ENCODE measurements around the gene NFIC. TPM values are rescaled to one million over a fixed set of nuclear protein-coding genes. Genes with fewer than 3 reads are reported as not detected.

Gene NFIC
- total and polyA plus RNA-seq, 2 of the 4 experiments (the other 2 are of a cell fraction) = 21.9 to 32.1 TPM

GRCh38 chr19:3366753-3367627 lies 607 bp downstream of the NFIC start:
- Histone ChIP-seq H3K23ac (ENCODE audit: low read depth, low read length) (peak overlapping the region; percentile 97), H2BK120ac (ENCODE audit: low read depth, low read length) (peak overlapping the region; percentile 78; the same call in 1 of the 2 replicates), H3K4ac (ENCODE audit: low read depth, low read length) (peak overlapping the region; percentile 96), H2AK9ac (replicated peaks; ENCODE audit: low read depth, low read length, poor library complexity) (peak overlapping the region; percentile 100), H3K9me1 (ENCODE audit: insufficient read depth, low read length) (0 out of 2 replicates have a peak, but pooled peaks cover under 1% of the 10 kb centered on the region), H3K27ac (ENCODE audit: insufficient read depth, low read length) (peak overlapping the region; percentile 97), H3K4me1 (ENCODE audit: control insufficient read depth, insufficient read depth, low read length) (peaks cover 34% of the 10 kb centered on the region), H2BK20ac (ENCODE audit: low read depth, low read length) (no peak overlapping the region), H4K91ac (ENCODE audit: insufficient read depth, low read depth, low read length) (peak overlapping the region; percentile 91), H3K9ac (ENCODE audit: low read depth, low read length) (peak overlapping the region; percentile 97), H3K36me3 (ENCODE audit: control insufficient read depth, insufficient read depth, low read length) (peaks cover 3% of the 10 kb centered on the region), H2AK5ac (ENCODE audit: low read depth, low read length) (peak overlapping the region; percentile 87), H3K56ac (ENCODE audit: extremely low read depth, insufficient read depth, low read length) (peak overlapping the region; percentile 82), H2BK5ac (ENCODE audit: low read depth, low read length, poor library complexity, severe bottlenecking) (peak overlapping the region; percentile 94), H4K8ac (ENCODE audit: low read depth in 2 of 2, low read length in 2 of 2) (peak overlapping the region; percentile 87 to 89), H2AFZ (replicated peaks; ENCODE audit: low read length, poor library complexity) (peak overlapping the region; percentile 68), H3K4me3 (ENCODE audit: insufficient read depth, low read depth, low read length) (peak overlapping the region; percentile 89), H3K18ac (ENCODE audit: low read depth, low read length) (peak overlapping the region; percentile 81; the same call in 1 of the 2 replicates), H3K14ac (replicated peaks; ENCODE audit: low read depth, low read length) (peak overlapping the region; percentile 95), H3K4me2 (ENCODE audit: low read depth, low read length) (peak overlapping the region; percentile 93), H4K20me1 (ENCODE audit: insufficient read depth, low read length) (peaks cover 64% of the 10 kb centered on the region), H4K5ac (ENCODE audit: low read depth, low read length) (peak overlapping the region; percentile 52), H3K27me3 (ENCODE audit: control insufficient read depth, insufficient read depth, low read length) (no peaks in the 10 kb centered on the region), H3K9me3 (ENCODE audit: control insufficient read depth, insufficient read depth, low read length) (no peaks in the 10 kb centered on the region), H3K79me1 (ENCODE audit: low read depth in 1 of 2, low read length in 2 of 2) (peaks cover 3 to 63% of the 10 kb centered on the region in 2 experiments; a peak in 3 of 4 replicates), H2BK15ac (ENCODE audit: low read depth, low read length) (peak overlapping the region; percentile 41; the same call in 1 of the 3 replicates)
- 0% methylated on average over 5 of the region's 65 CpGs; no CpG with 5 or more reads in 1 of the 2 experiments for WGBS, 2 experiments (ENCODE audit: extremely low coverage in 2 of 2, insufficient read length in 1 of 2)
- dilution Hi-C loops (cut with HindIII; ENCODE audit: low sequenced_read_pairs, unreplicated experiment) = no loop called here
- CTCF ChIA-PET = no interaction called here
- TF ChIP-seq MAFK (IDR thresholded peaks at IDR 0.05; ENCODE audit: low read depth, low read length) (no peak), POLR2A (IDR thresholded peaks at IDR 0.05; ENCODE audit: low read depth, low read length) (peak; percentile 44; the same call in 1 of the 2 replicates), USF2 (IDR thresholded peaks at IDR 0.05; ENCODE audit: low read depth, low read length) (peak; percentile 76), MXI1 (IDR thresholded peaks at IDR 0.05; ENCODE audit: borderline replicate concordance, low read depth, low read length) (peak; percentile 62; the same call in 1 of the 2 replicates), CEBPB (IDR thresholded peaks at IDR 0.05; ENCODE audit: low read depth, low read length) (no peak), RFX5 (IDR thresholded peaks at IDR 0.05; ENCODE audit: low read depth, low read length) (no peak)
- POLR2A ChIA-PET (ENCODE audit: unreplicated experiment) = no interaction called here
- no TSS peak for BruUV-seq (replicated peaks)
- in situ Hi-C loops (cut with MboI; ENCODE audit: low sequenced_read_pairs) = no loop called here
- intact Hi-C loops (cut with micrococcal nuclease) = no loop called here
- DNase-seq (no peak), ATAC-seq (ENCODE audit: low read depth) (peak; percentile 19)
